K562 (cell line): ENCODE data around the gene MAP4K4.

Experiments used
- ELF1 ChIP-seq: fragments of 200-800 bp; sonication (Bioruptor generic); IDR thresholded peaks from 2 replicates; pipeline ENCODE4 v1.6.1; 2016; ENCODE audit warnings: missing genetic modification characterization, missing compliant biosample characterization
- EZH2 ChIP-seq: IDR thresholded peaks from 2 replicates; pipeline ENCODE4 v1.6.1; 2012; ENCODE audit warnings: low read depth, mild to moderate bottlenecking, inconsistent platforms, low read length, borderline replicate concordance
- MEF2A ChIP-seq: IDR thresholded peaks from 2 replicates; pipeline ENCODE4 v1.6.1; 2011; ENCODE audit warnings: low read depth, mild to moderate bottlenecking, low read length, moderate library complexity; ENCODE audit not compliant: control insufficient read depth
- NFIC ChIP-seq: fragments of 450-650 bp; IDR thresholded peaks from 2 replicates; pipeline ENCODE4 v1.6.1; 2017; ENCODE audit warnings: mild to moderate bottlenecking, inconsistent platforms
- POLR2A ChIP-seq: fragments of 450-650 bp; conservative IDR thresholded peaks from 2 replicates; pipeline ENCODE4 v1.6.1; 2016
- POLR2H ChIP-seq: IDR thresholded peaks from 2 replicates; pipeline ENCODE4 v1.6.1; 2016; ENCODE audit warnings: missing genetic modification characterization, low read depth, mild to moderate bottlenecking, control low read depth, missing compliant biosample characterization, moderate library complexity
- SMC3 ChIP-seq: conservative IDR thresholded peaks from 2 replicates; pipeline ENCODE4 v1.6.1; 2011; ENCODE audit warnings: low read depth, low read length, improper control_type of control experiment; ENCODE audit not compliant: insufficient read depth
- TAF1 ChIP-seq: IDR thresholded peaks from 2 replicates; pipeline ENCODE4 v1.6.1; 2011; ENCODE audit warnings: mild to moderate bottlenecking, low read length, moderate library complexity; ENCODE audit not compliant: insufficient read depth, control insufficient read depth, severe bottlenecking; ENCODE audit errors: extremely low read depth
- TAF15 ChIP-seq: fragments of 200-400 bp; formaldehyde crosslinking; IDR thresholded peaks from 2 replicates; pipeline ENCODE4 v1.6.1; 2017; ENCODE audit warnings: mild to moderate bottlenecking, low read depth, low read length, moderate library complexity
- ZNF583 ChIP-seq: fragments of 250-450 bp; sonication (Bioruptor Pico); IDR thresholded peaks from 2 replicates; pipeline ENCODE4 v1.4.0; 2020
- TF ChIP-seq, protein P1 (sequence below): sonication (generic); formaldehyde crosslinking; IDR thresholded peaks from 2 replicates; pipeline ENCODE4 v1.8.1; 2023; ENCODE audit warnings: mild to moderate bottlenecking, missing genetic modification reagents
- TF ChIP-seq, protein P2 (sequence below): fragments of 250-450 bp; sonication (Bioruptor Pico); IDR thresholded peaks from 2 replicates; pipeline ENCODE4 v1.5.0; 2022; ENCODE audit warnings: mild to moderate bottlenecking
- TF ChIP-seq, protein P3 (sequence below), 3 experiments: IDR thresholded peaks in 2 of 3; conservative IDR thresholded peaks in 1 of 3; 2 replicates each; pipeline ENCODE4 v1.5.1; 2011 to 2012; ENCODE audit warnings: low read length in 3 of 3, mild to moderate bottlenecking in 3 of 3, control low read depth in 2 of 3, improper control_type of control experiment in 1 of 3, inconsistent platforms in 1 of 3, low read depth in 1 of 3, mixed read lengths in 1 of 3, moderate library complexity in 1 of 3; ENCODE audit not compliant: insufficient read depth in 2 of 3

DNA sequence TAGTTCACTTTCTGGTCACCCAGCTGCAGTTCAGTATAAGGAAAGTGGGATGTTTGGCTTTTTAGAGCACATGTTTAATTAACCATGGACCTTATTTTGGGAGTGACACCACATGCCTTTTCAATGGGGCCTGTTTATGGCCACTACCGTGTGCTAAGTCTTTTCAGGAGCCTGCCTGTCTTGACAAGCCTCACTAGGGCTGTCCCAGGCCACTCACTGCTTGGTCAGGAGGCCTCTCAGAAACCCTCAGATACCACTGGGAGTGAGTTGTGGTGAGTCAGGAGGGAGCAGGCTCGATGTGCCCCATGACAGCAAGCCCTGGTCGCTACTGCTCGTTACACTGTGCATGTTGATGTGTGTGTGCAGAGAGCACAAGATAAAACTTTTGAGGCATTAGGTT lies 123.0 kb downstream of the MAP4K4 start:
- TF ChIP-seq POLR2A (no peak), TAF1 (no peak), MEF2A (no peak), ZNF583 (CRISPR knock-in tag) (no peak), ELF1 (tag) (no peak), EZH2 (no peak), POLR2H (tag) (no peak), TAF15 (no peak), NFIC (no peak), SMC3 (no peak)
- TF ChIP-seq, protein P1, sequence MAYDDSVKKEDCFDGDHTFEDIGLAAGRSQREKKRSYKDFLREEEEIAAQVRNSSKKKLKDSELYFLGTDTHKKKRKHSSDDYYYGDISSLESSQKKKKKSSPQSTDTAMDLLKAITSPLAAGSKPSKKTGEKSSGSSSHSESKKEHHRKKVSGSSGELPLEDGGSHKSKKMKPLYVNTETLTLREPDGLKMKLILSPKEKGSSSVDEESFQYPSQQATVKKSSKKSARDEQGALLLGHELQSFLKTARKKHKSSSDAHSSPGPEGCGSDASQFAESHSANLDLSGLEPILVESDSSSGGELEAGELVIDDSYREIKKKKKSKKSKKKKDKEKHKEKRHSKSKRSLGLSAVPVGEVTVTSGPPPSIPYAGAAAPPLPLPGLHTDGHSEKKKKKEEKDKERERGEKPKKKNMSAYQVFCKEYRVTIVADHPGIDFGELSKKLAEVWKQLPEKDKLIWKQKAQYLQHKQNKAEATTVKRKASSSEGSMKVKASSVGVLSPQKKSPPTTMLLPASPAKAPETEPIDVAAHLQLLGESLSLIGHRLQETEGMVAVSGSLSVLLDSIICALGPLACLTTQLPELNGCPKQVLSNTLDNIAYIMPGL (CRISPR knock-in tag), result no peak
- TF ChIP-seq, protein P2, sequence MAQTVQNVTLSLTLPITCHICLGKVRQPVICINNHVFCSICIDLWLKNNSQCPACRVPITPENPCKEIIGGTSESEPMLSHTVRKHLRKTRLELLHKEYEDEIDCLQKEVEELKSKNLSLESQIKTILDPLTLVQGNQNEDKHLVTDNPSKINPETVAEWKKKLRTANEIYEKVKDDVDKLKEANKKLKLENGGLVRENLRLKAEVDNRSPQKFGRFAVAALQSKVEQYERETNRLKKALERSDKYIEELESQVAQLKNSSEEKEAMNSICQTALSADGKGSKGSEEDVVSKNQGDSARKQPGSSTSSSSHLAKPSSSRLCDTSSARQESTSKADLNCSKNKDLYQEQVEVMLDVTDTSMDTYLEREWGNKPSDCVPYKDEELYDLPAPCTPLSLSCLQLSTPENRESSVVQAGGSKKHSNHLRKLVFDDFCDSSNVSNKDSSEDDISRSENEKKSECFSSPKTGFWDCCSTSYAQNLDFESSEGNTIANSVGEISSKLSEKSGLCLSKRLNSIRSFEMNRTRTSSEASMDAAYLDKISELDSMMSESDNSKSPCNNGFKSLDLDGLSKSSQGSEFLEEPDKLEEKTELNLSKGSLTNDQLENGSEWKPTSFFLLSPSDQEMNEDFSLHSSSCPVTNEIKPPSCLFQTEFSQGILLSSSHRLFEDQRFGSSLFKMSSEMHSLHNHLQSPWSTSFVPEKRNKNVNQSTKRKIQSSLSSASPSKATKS, result no peak
- TF ChIP-seq, protein P3, sequence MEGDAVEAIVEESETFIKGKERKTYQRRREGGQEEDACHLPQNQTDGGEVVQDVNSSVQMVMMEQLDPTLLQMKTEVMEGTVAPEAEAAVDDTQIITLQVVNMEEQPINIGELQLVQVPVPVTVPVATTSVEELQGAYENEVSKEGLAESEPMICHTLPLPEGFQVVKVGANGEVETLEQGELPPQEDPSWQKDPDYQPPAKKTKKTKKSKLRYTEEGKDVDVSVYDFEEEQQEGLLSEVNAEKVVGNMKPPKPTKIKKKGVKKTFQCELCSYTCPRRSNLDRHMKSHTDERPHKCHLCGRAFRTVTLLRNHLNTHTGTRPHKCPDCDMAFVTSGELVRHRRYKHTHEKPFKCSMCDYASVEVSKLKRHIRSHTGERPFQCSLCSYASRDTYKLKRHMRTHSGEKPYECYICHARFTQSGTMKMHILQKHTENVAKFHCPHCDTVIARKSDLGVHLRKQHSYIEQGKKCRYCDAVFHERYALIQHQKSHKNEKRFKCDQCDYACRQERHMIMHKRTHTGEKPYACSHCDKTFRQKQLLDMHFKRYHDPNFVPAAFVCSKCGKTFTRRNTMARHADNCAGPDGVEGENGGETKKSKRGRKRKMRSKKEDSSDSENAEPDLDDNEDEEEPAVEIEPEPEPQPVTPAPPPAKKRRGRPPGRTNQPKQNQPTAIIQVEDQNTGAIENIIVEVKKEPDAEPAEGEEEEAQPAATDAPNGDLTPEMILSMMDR (IDR thresholded peaks at IDR 0.05 in 2 of 3, conservative IDR thresholded peaks at IDR 0.05 in 1 of 3; ENCODE audit: insufficient read depth in 2 of 3, low read depth in 1 of 3, low read length in 3 of 3), result no peak
